Mesenchymal stem cell (in vitro differentiated cells and primary cell): Measurements from ENCODE around the gene HHIPL1.

Experiments
- DNase-seq: peaks from one replicate; pipeline ENCODE4 v3.0.0-alpha.2; 2013
- H2AFZ ChIP-seq: one replicate; pipeline ENCODE4 v1.6.1; 2013; ENCODE audit warnings: low read depth, mild to moderate bottlenecking, control low read depth, inconsistent platforms, low read length, moderate library complexity
- H2AK5ac ChIP-seq: 2 replicates; pipeline ENCODE4 v1.6.1; 2013; ENCODE audit warnings: low read length, moderate library complexity, mild to moderate bottlenecking, inconsistent platforms; ENCODE audit not compliant: severe bottlenecking
- H2BK120ac ChIP-seq: one replicate; pipeline ENCODE4 v1.6.1; 2013; ENCODE audit warnings: low read depth, mild to moderate bottlenecking, inconsistent platforms, low read length, moderate library complexity
- H2BK12ac ChIP-seq, 2 experiments: one replicate each; pipeline ENCODE4 v1.6.1; 2013; ENCODE audit warnings: inconsistent platforms in 2 of 2, low read length in 2 of 2, mild to moderate bottlenecking in 2 of 2, moderate library complexity in 2 of 2, control low read depth in 1 of 2
- H2BK15ac ChIP-seq: one replicate; pipeline ENCODE4 v1.6.1; 2013; ENCODE audit warnings: mild to moderate bottlenecking, low read depth, inconsistent platforms; ENCODE audit not compliant: poor library complexity, severe bottlenecking
- H2BK5ac ChIP-seq: 2 replicates; pipeline ENCODE4 v1.6.1; 2013; ENCODE audit warnings: low read depth, mild to moderate bottlenecking, low read length, control low read depth, inconsistent platforms; ENCODE audit not compliant: poor library complexity, severe bottlenecking
- H3K14ac ChIP-seq, 2 experiments: one replicate each; pipeline ENCODE4 v1.6.1; 2013; ENCODE audit warnings: inconsistent platforms in 2 of 2, low read length in 2 of 2, control low read depth in 1 of 2, mild to moderate bottlenecking in 1 of 2, moderate library complexity in 1 of 2
- H3K18ac ChIP-seq, 2 experiments: one replicate each; pipeline ENCODE4 v1.6.1; 2013; ENCODE audit warnings: inconsistent platforms in 2 of 2, low read length in 2 of 2, control low read depth in 1 of 2, low read depth in 1 of 2, mild to moderate bottlenecking in 1 of 2
- H3K23ac ChIP-seq, 2 experiments: one replicate each; pipeline ENCODE4 v1.6.1; 2013; ENCODE audit warnings: inconsistent platforms in 2 of 2, low read length in 2 of 2, mild to moderate bottlenecking in 2 of 2, moderate library complexity in 2 of 2, control low read depth in 1 of 2
- H3K27ac ChIP-seq: 2 replicates; pipeline ENCODE4 v1.5.1; 2013; ENCODE audit warnings: mild to moderate bottlenecking, moderate library complexity, low read length, control low read depth, inconsistent platforms; ENCODE audit not compliant: poor library complexity, severe bottlenecking
- H3K27me3 ChIP-seq, 2 experiments: 2 replicates each; pipeline versions ENCODE4 v1.6.1 to v1.7.0; 2013; ENCODE audit warnings: low read length in 2 of 2, mild to moderate bottlenecking in 2 of 2, moderate library complexity in 2 of 2, control low read depth in 1 of 2, inconsistent platforms in 1 of 2; ENCODE audit not compliant: control insufficient read depth in 1 of 2, insufficient read depth in 1 of 2
- H3K36me3 ChIP-seq, 2 experiments: 2 replicates each; pipeline versions ENCODE4 v1.6.1 to v1.7.0; 2013; ENCODE audit warnings: low read length in 2 of 2, control low read depth in 1 of 2, inconsistent platforms in 1 of 2, low read depth in 1 of 2, mild to moderate bottlenecking in 1 of 2; ENCODE audit not compliant: insufficient read depth in 2 of 2, control insufficient read depth in 1 of 2
- H3K4ac ChIP-seq, 2 experiments: one replicate each; pipeline ENCODE4 v1.6.1; 2013; ENCODE audit warnings: inconsistent platforms in 2 of 2, low read length in 2 of 2, mild to moderate bottlenecking in 2 of 2, moderate library complexity in 2 of 2, control low read depth in 1 of 2, low read depth in 1 of 2
- H3K4me1 ChIP-seq: 2 replicates; pipeline ENCODE4 v1.6.1; 2013; ENCODE audit warnings: low read depth, low read length, control low read depth; ENCODE audit not compliant: control insufficient read depth, insufficient read depth
- H3K4me2 ChIP-seq: 2 replicates; pipeline ENCODE4 v1.6.1; 2013; ENCODE audit warnings: low read length, mild to moderate bottlenecking, inconsistent platforms; ENCODE audit not compliant: poor library complexity, severe bottlenecking
- H3K4me3 ChIP-seq, 2 experiments: 2 replicates each; pipeline versions ENCODE4 v1.5.1 to v1.7.0; 2013; ENCODE audit warnings: low read length in 2 of 2, mild to moderate bottlenecking in 2 of 2, control low read depth in 1 of 2, low read depth in 1 of 2; ENCODE audit not compliant: insufficient read depth in 1 of 2
- H3K79me1 ChIP-seq: replicated peaks from 2 replicates; pipeline ENCODE4 v1.6.1; 2013; ENCODE audit warnings: mild to moderate bottlenecking, control low read depth, low read length, inconsistent platforms; ENCODE audit not compliant: poor library complexity, severe bottlenecking
- H3K9ac ChIP-seq: 2 replicates; pipeline ENCODE4 v1.7.0; 2013; ENCODE audit warnings: mild to moderate bottlenecking, low read length, moderate library complexity
- H3K9me3 ChIP-seq: 2 replicates; pipeline ENCODE4 v1.7.0; 2013; ENCODE audit warnings: mild to moderate bottlenecking, low read length; ENCODE audit not compliant: control insufficient read depth
- H4K8ac ChIP-seq: one replicate; pipeline ENCODE4 v1.6.1; 2013; ENCODE audit warnings: inconsistent platforms, mild to moderate bottlenecking, low read length, moderate library complexity
- H4K91ac ChIP-seq: one replicate; pipeline ENCODE4 v1.6.1; 2013; ENCODE audit warnings: mild to moderate bottlenecking, low read length, inconsistent platforms
- WGBS: methylation state at CpG from one replicate; pipeline ENCODE4 v1.1.7; 2013; ENCODE audit warnings: mixed read lengths; 5-methylcytosine and 5-hydroxymethylcytosine counted together

HHIPL1 gene

DNA sequence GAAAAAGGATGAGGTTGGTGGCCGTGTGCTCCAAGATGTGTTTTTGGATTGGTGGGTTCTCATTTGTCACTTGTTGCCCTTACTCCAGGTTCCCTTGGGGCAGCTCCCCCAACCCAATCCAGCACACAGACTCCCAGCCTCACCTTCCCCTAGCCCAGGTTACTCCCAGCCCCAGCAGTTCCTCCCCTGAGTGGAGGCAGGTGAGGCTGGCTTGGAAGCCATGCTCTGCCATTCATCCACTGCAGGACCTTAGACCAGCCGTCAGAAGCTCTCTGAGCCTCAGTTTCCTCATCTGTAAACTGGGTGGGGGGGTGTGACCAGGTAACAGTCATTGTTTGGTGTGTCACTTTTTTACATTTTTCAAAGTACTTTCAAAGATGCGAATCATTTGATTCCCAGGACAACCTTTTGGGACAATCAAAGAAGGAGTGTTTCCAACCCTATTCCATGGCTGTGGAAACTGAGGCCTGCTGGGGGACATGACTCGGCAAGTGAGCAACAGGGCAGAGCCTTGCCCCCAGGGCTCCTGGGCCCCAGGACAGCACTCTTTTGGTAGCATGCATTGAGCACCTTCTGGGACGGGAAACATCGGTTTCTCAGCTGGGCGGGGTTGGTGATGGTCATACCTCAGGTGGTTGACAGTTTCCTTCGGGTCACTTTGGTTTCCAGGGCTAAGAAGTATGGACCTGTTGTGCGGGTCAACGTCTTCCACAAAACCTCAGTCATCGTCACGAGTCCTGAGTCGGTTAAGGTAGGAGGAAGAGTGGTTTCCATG is 46.4 kb downstream of the HHIPL1 start:
- H3K18ac ChIP-seq, result no peak overlapping the region
- no peak overlapping the region for H4K91ac ChIP-seq
- no peak overlapping the region for H3K9ac ChIP-seq
- H3K36me3 ChIP-seq, result no peaks in the 10 kb centered on the region
- H3K27ac ChIP-seq, result no peak overlapping the region
- no peak overlapping the region for H2BK120ac ChIP-seq
- H3K4me1 ChIP-seq, result peaks cover 4% of the 10 kb centered on the region
- H3K27me3 ChIP-seq, result peaks cover 44 to 47% of the 10 kb centered on the region in 2 experiments
- no peak overlapping the region for H3K14ac ChIP-seq
- no peak overlapping the region for H3K23ac ChIP-seq
- no peak overlapping the region for H3K4me2 ChIP-seq
- no peak overlapping the region for H2AK5ac ChIP-seq
- no peak overlapping the region for H4K8ac ChIP-seq
- no peak overlapping the region for H2BK5ac ChIP-seq
- H2AFZ ChIP-seq, result no peak overlapping the region
- H3K9me3 ChIP-seq, result no peaks in the 10 kb centered on the region
- H3K79me1 ChIP-seq, result no peaks in the 10 kb centered on the region
- H2BK12ac ChIP-seq, result no peak overlapping the region
- no peak overlapping the region for H3K4ac ChIP-seq
- no peak for DNase-seq
- H3K4me3 ChIP-seq, result no peak overlapping the region
- 91% methylated on average over 11 of the region's 13 CpGs for WGBS
- H2BK15ac ChIP-seq, result no peak overlapping the region

- no peak overlapping the region for H2BK5ac ChIP-seq
- H3K4ac ChIP-seq, result no peak overlapping the region
- no peak overlapping the region for H4K8ac ChIP-seq
- H3K27me3 ChIP-seq, result peaks cover 30 to 50% of the 10 kb centered on the region in 2 experiments
- no peak overlapping the region for H3K23ac ChIP-seq
- no peaks in the 10 kb centered on the region for H3K36me3 ChIP-seq
- H3K18ac ChIP-seq, result no peak overlapping the region
- H3K4me2 ChIP-seq, result no peak overlapping the region
- H3K14ac ChIP-seq, result no peak overlapping the region
- H2AK5ac ChIP-seq, result no peak overlapping the region
- no peak overlapping the region for H2BK120ac ChIP-seq
- DNase-seq, result no peak
- no peak overlapping the region for H3K9ac ChIP-seq
- H3K9me3 ChIP-seq, result no peaks in the 10 kb centered on the region
- H3K4me1 ChIP-seq, result peaks cover 4% of the 10 kb centered on the region
- no peak overlapping the region for H2BK15ac ChIP-seq
- WGBS, result 89% methylated on average over 3 of the region's 3 CpGs
- H3K27ac ChIP-seq, result no peak overlapping the region
- no peak overlapping the region for H2AFZ ChIP-seq
- no peak overlapping the region for H3K4me3 ChIP-seq
- no peaks in the 10 kb centered on the region for H3K79me1 ChIP-seq
- H2BK12ac ChIP-seq, result no peak overlapping the region
- no peak overlapping the region for H4K91ac ChIP-seq
These were observed 49.0 kb downstream of the HHIPL1 start for GRCh38 chr14:99693918-99694317.

DNA sequence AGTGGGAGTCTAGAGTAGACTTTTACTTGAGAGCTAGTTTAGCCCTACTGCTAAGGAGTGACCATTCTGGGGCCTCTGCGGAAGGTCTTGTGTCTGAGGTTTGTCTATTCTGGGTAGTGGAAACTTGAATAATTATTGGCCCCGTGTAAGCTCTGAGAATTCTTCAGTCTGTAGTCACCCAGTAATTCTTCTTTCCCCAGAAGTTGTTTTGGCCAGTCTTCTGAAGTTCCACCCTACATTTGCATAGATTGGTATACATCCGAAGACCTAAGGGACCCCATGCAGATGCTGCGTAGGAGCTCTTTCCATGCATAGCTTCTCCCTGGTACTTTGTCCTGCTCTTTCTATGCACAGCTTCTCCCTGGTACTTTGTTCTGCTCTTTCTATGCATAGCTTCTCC is 52.0 kb downstream of the HHIPL1 start:
- H3K9me3 ChIP-seq, result peaks cover under 1% of the 10 kb centered on the region
- H3K4me1 ChIP-seq, result no peaks in the 10 kb centered on the region
- no peak overlapping the region for H4K8ac ChIP-seq
- no peak overlapping the region for H3K4ac ChIP-seq
- no peak overlapping the region for H2BK15ac ChIP-seq
- no peak overlapping the region for H3K14ac ChIP-seq
- peaks cover 7 to 23% of the 10 kb centered on the region in 2 experiments for H3K27me3 ChIP-seq
- no peak overlapping the region for H3K18ac ChIP-seq
- no peak overlapping the region for H3K27ac ChIP-seq
- no peak overlapping the region for H3K4me3 ChIP-seq
- H3K79me1 ChIP-seq, result no peaks in the 10 kb centered on the region
- H3K4me2 ChIP-seq, result no peak overlapping the region
- H3K9ac ChIP-seq, result no peak overlapping the region
- no peak overlapping the region for H4K91ac ChIP-seq
- H2BK120ac ChIP-seq, result no peak overlapping the region
- H3K23ac ChIP-seq, result no peak overlapping the region
- DNase-seq, result no peak
- H2BK5ac ChIP-seq, result no peak overlapping the region
- no peaks in the 10 kb centered on the region for H3K36me3 ChIP-seq
- no peak overlapping the region for H2AK5ac ChIP-seq
- no peak overlapping the region for H2BK12ac ChIP-seq
- 84% methylated on average over 4 of the region's 4 CpGs for WGBS
- no peak overlapping the region for H2AFZ ChIP-seq

GRCh38 chr14:99698236-99698635 is 53.3 kb downstream of the HHIPL1 start:
- no peak overlapping the region for H2AK5ac ChIP-seq
- H4K8ac ChIP-seq, result no peak overlapping the region
- 80% methylated on average over 6 of the region's 6 CpGs for WGBS

More at GRCh38 chr14:99698236-99698635, 53.3 kb downstream of the HHIPL1 start:
- Histone ChIP-seq H3K9me3 (peaks cover 7% of the 10 kb centered on the region), H2BK15ac (no peak overlapping the region), H2BK12ac (no peak overlapping the region), H3K18ac (no peak overlapping the region), H3K4me3 (no peak overlapping the region), H3K9ac (no peak overlapping the region), H3K14ac (no peak overlapping the region), H3K4me1 (no peaks in the 10 kb centered on the region), H3K4me2 (no peak overlapping the region), H4K91ac (no peak overlapping the region), H3K79me1 (no peaks in the 10 kb centered on the region), H3K23ac (no peak overlapping the region), H3K27ac (no peak overlapping the region), H3K27me3 (peaks cover 7 to 22% of the 10 kb centered on the region in 2 experiments), H3K36me3 (no peaks in the 10 kb centered on the region), H2AFZ (no peak overlapping the region), H2BK5ac (no peak overlapping the region), H3K4ac (no peak overlapping the region), H2BK120ac (no peak overlapping the region)
- no peak for DNase-seq
